Activated T-cell treated with anti-CD3 and anti-CD28 coated beads for 24 hours (primary cell): ENCODE data around the gene DEPDC7.
"Not testable (repeated sequence)": the region's sequence is repeated elsewhere in the genome, so short reads cannot be mapped to it uniquely, and the experiment has no call there.

ENCODE experiments used
- DNase-seq: peaks from one replicate; pipeline ENCODE4 v3.0.0-alpha.2; 2020; ENCODE audit warnings: low read depth

The DEPDC7 gene

GRCh38 chr11:33015621-33016551 lies at the start of gene DEPDC7:
Gene DEPDC7, plus strand, starts transcription at chr11:33015878. Its CDS starts 78 bp downstream, at chr11:33015956.
- peak; percentile 63 for DNase-seq

- DNase-seq = no peak
Measured at GRCh38 chr11:32968541-32968940, 47.1 kb upstream of the DEPDC7 start.

- not testable (repeated sequence) for DNase-seq
Measured at GRCh38 chr11:32972233-32972632, 43.4 kb upstream of the DEPDC7 start.

GRCh38 chr11:32972781-32973180 lies 42.9 kb upstream of the DEPDC7 start:
- DNase-seq = no peak

GRCh38 chr11:32982626-32983025 lies 33.1 kb upstream of the DEPDC7 start:
- DNase-seq = no peak

GRCh38 chr11:32983506-32983905 lies 32.2 kb upstream of the DEPDC7 start:
- no peak for DNase-seq

- no peak for DNase-seq
Measured at GRCh38 chr11:32985600-32985999, 30.1 kb upstream of the DEPDC7 start.

- DNase-seq = no peak
Measured at GRCh38 chr11:32987851-32988250, 27.8 kb upstream of the DEPDC7 start.

- DNase-seq = no peak
Measured at GRCh38 chr11:32990481-32990880, 25.2 kb upstream of the DEPDC7 start.

- DNase-seq = no peak
Measured at GRCh38 chr11:32991427-32991826, 24.3 kb upstream of the DEPDC7 start.

- no peak for DNase-seq
Measured at GRCh38 chr11:32991898-32992297, 23.8 kb upstream of the DEPDC7 start.

- no peak for DNase-seq
Measured at GRCh38 chr11:33000181-33000580, 15.5 kb upstream of the DEPDC7 start.

GRCh38 chr11:33001281-33001680 lies 14.4 kb upstream of the DEPDC7 start:
- no peak for DNase-seq

GRCh38 chr11:33001751-33002542 lies 13.7 kb upstream of the DEPDC7 start:
- no peak for DNase-seq

- no peak for DNase-seq
Measured at GRCh38 chr11:33005175-33005574, 10.5 kb upstream of the DEPDC7 start.

GRCh38 chr11:33006010-33006409 lies 9.7 kb upstream of the DEPDC7 start:
- DNase-seq = no peak

- DNase-seq = no peak
Measured at GRCh38 chr11:33013755-33014154, 1.9 kb upstream of the DEPDC7 start.

- DNase-seq = no peak
Measured at GRCh38 chr11:33016654-33017053, 976 bp downstream of the DEPDC7 start.

GRCh38 chr11:33017478-33017877 lies 1.8 kb downstream of the DEPDC7 start:
- no peak for DNase-seq

- DNase-seq = no peak
Measured at GRCh38 chr11:33017965-33018364, 2.3 kb downstream of the DEPDC7 start.

- no peak for DNase-seq
Measured at GRCh38 chr11:33018840-33019239, 3.2 kb downstream of the DEPDC7 start.

GRCh38 chr11:33021501-33021900 lies 5.8 kb downstream of the DEPDC7 start:
- no peak for DNase-seq

GRCh38 chr11:33021937-33022336 lies 6.3 kb downstream of the DEPDC7 start:
- no peak for DNase-seq
